K562 (cell line): Measurements from ENCODE around the gene C1orf74. TPM values are rescaled to one million over a fixed set of nuclear protein-coding genes. Genes with fewer than 3 reads are reported as not detected.

ENCODE experiments used
- ATAC-seq: fragments of 200-7000 bp; cut with Tn5 transposase; 3 replicates; pipeline ENCODE4 v1.9.1; 2020; ENCODE audit warnings: moderate library complexity
- BruUV-seq: library from RNA; stranded (reverse); fragments of 400-500 nt; replicated peaks from 2 replicates; lab custom pipeline; 2021; lab: Mats Ljungman, UMichigan
- CTCF ChIA-PET: fragments of 300-600 bp; formaldehyde crosslinking; extraction: SDS; loops from one replicate; lab custom pipeline; 2021; ENCODE audit warnings: low intra/inter-chr PET ratio; lab: Yijun Ruan, JAX
- POLR2A ChIA-PET: fragments of 300-600, 350-650 bp; sonication (Branson Sonifier 250); formaldehyde crosslinking; extraction: SDS; loops from one replicate; lab custom pipeline; 2021; ENCODE audit warnings: antibody characterized with exemption, inconsistent platforms; lab: Yijun Ruan, JAX
- DNase-seq, 4 experiments: peaks; one replicate each; pipeline versions ENCODE4 v3.0.0 to v3.0.0-alpha.2; 2011 to 2018; ENCODE audit warnings: low spot score in 3 of 4, mixed read lengths in 3 of 4; ENCODE audit errors: extremely low read depth in 1 of 4
- FAIRE-seq: peaks from 2 replicates; lab custom pipeline; 2011; peaks lifted over from hg19 to GRCh38; lab: Jason Lieb, UNC
- H2AFZ ChIP-seq: 2 replicates; pipeline ENCODE4 v1.6.0; 2011; ENCODE audit warnings: low read depth, low read length, control low read depth, inconsistent platforms
- H3K27ac ChIP-seq: fragments of 200-600 bp; 3 replicates; pipeline ENCODE4 v1.8.0; 2011; ENCODE audit warnings: low read depth, mild to moderate bottlenecking, control low read depth, inconsistent platforms, low read length, moderate library complexity, mixed read lengths; ENCODE audit errors: extremely low read depth
- H3K27me3 ChIP-seq, 2 experiments: fragments of 300-600 bp in 1 of 2; 2 replicates in 1 of 2; 3 replicates in 1 of 2; pipeline versions ENCODE4 v1.6.0 to v1.8.0; 2011; ENCODE audit warnings: inconsistent platforms in 2 of 2, low read length in 2 of 2, mild to moderate bottlenecking in 1 of 2, mixed read lengths in 1 of 2, moderate library complexity in 1 of 2; ENCODE audit not compliant: control insufficient read depth in 2 of 2, insufficient read depth in 2 of 2
- H3K36me3 ChIP-seq: fragments of 300-600 bp; 3 replicates; pipeline ENCODE4 v1.8.0; 2011; ENCODE audit warnings: mild to moderate bottlenecking, low read length, inconsistent platforms; ENCODE audit not compliant: control insufficient read depth, insufficient read depth
- H3K4me1 ChIP-seq, 2 experiments: fragments of 200-600 bp in 1 of 2; replicated peaks in 1 of 2; 2 replicates in 1 of 2; 3 replicates in 1 of 2; pipeline versions ENCODE4 v1.5.1 to v1.8.0; 2011; ENCODE audit warnings: inconsistent platforms in 2 of 2, low read length in 2 of 2, mild to moderate bottlenecking in 1 of 2, mixed read lengths in 1 of 2, moderate library complexity in 1 of 2; ENCODE audit not compliant: control insufficient read depth in 2 of 2, insufficient read depth in 2 of 2
- H3K4me2 ChIP-seq: 2 replicates; pipeline ENCODE4 v1.6.1; 2011; ENCODE audit warnings: low read length, control low read depth, inconsistent platforms, mixed read lengths; ENCODE audit not compliant: insufficient read depth
- H3K4me3 ChIP-seq: fragments of 200-600 bp; sonication (generic), shearing (Covaris generic); 2 replicates; pipeline ENCODE4 v1.5.1; 2016; ENCODE audit warnings: control low read depth, inconsistent platforms
- H3K79me2 ChIP-seq: fragments of 200-600 bp; 3 replicates; pipeline ENCODE4 v1.8.0; 2011; ENCODE audit warnings: low read length, inconsistent platforms; ENCODE audit not compliant: control insufficient read depth, insufficient read depth
- H3K9ac ChIP-seq, 2 experiments: 2 replicates each; pipeline versions ENCODE4 v1.6.0 to v1.6.1; 2011; ENCODE audit warnings: low read depth in 2 of 2, low read length in 2 of 2, control low read depth in 1 of 2, inconsistent platforms in 1 of 2, mild to moderate bottlenecking in 1 of 2, mixed read lengths in 1 of 2; ENCODE audit not compliant: insufficient read depth in 1 of 2
- H3K9me1 ChIP-seq: one replicate; pipeline ENCODE4 v1.6.0; 2011; ENCODE audit warnings: inconsistent platforms, mild to moderate bottlenecking, low read length, moderate library complexity; ENCODE audit not compliant: control insufficient read depth, insufficient read depth
- H3K9me3 ChIP-seq: replicated peaks from 2 replicates; pipeline ENCODE4 v1.5.1; 2011; ENCODE audit warnings: low read depth, low read length, inconsistent platforms; ENCODE audit not compliant: control insufficient read depth, insufficient read depth
- H4K20me1 ChIP-seq: replicated peaks from 2 replicates; pipeline ENCODE4 v1.6.1; 2011; ENCODE audit warnings: low read length, inconsistent platforms, mixed read lengths; ENCODE audit not compliant: control insufficient read depth, insufficient read depth
- SIN3B ChIP-seq: fragments of 450-650 bp; IDR thresholded peaks from 2 replicates; pipeline ENCODE4 v1.6.1; 2017; ENCODE audit warnings: low read depth, mild to moderate bottlenecking, moderate library complexity
- ZNF780A ChIP-seq: fragments of 250-450 bp; sonication (Bioruptor Pico); IDR thresholded peaks from 2 replicates; pipeline ENCODE4 v1.5.0; 2021; ENCODE audit warnings: mild to moderate bottlenecking
- WGBS: fragments of 100-300 bp; shearing (Covaris generic); methylation state at CpG from one replicate; pipeline ENCODE4 v1.1.6; 2016; ENCODE audit warnings: low coverage, mixed read lengths; ENCODE audit not compliant: insufficient coverage; ENCODE audit errors: missing lambda C conversion rate; 5-methylcytosine and 5-hydroxymethylcytosine counted together
- in situ Hi-C: fragments of 300-500 bp; cut with MboI; formaldehyde crosslinking; loops from 4 replicates; pipeline ENCODE4 v1.15.0; 2018; ENCODE audit warnings: inconsistent platforms, mixed read lengths
- intact Hi-C: fragments of 100-400 bp; cut with micrococcal nuclease; formaldehyde crosslinking; loops from 2 replicates; pipeline ENCODE4 v1.14.2; 2022
- polyA plus RNA-seq, 8 experiments: library from polyadenylated mRNA; depleted of rRNA in 4 of 8; stranded (reverse) in 5 of 8; unstranded in 3 of 8; fragments of >200 nt; fragmentation: Nextera tagmentation in 2 of 8; fragmentation: Illumina TruSeq in 1 of 8; extraction: Ambion mirVana in 2 of 8; extraction: Trizol in 1 of 8; gene quantifications; 2 replicates each; pipeline versions ENCODE4 v1.2.1 to v1.2.3, GENCODE V29; 2011 to 2014; ENCODE audit warnings: inconsistent platforms in 1 of 8, missing spikeins in 1 of 8
- total RNA-seq, 7 experiments: library from RNA; depleted of rRNA in 6 of 7; stranded (reverse); fragments of >200 nt in 6 of 7; fragmentation: Illumina TruSeq in 2 of 7; extraction: Trizol in 2 of 7; gene quantifications; 2 replicates each; pipeline versions ENCODE4 v1.2.1 to v1.2.3, GENCODE V29; 2011 to 2021; ENCODE audit warnings: low replicate concordance in 1 of 7
- TF ChIP-seq, protein P1 (sequence below): sonication (generic); formaldehyde crosslinking; IDR thresholded peaks from 2 replicates; pipeline ENCODE4 v1.8.0; 2023; ENCODE audit warnings: mild to moderate bottlenecking, missing genetic modification reagents

C1orf74 gene
- total and polyA plus RNA-seq, 9 of the 15 experiments (the other 6 are each of a cell fraction or from before 2014, with no cell fraction given) = 4.0 to 7.6 (median 5.7) TPM

GRCh38 chr1:209816923-209817322 is 32.6 kb upstream of the C1orf74 start:
- H3K79me2 ChIP-seq = no peaks in the 10 kb centered on the region
- ChIA-PET POLR2A (interaction anchor here (0.6 to 1.0 kb wide), 2 partner anchors 49 to 1222 kb away, joined by 3 read pairs; no protein-coding TSS in a partner anchor), CTCF (no interaction called here)
- H3K4me2 ChIP-seq = no peak overlapping the region
- no peaks in the 10 kb centered on the region for H3K4me1 ChIP-seq
- no peak overlapping the region for H3K4me3 ChIP-seq
- no peak overlapping the region for H3K27ac ChIP-seq
- in situ Hi-C loops (no loop called here), intact Hi-C loops (no loop called here)
- no peaks in the 10 kb centered on the region for H4K20me1 ChIP-seq
- no TSS peak for BruUV-seq
- no peaks in the 10 kb centered on the region for H3K9me1 ChIP-seq
- H3K9me3 ChIP-seq = no peaks in the 10 kb centered on the region
- ATAC-seq = no peak
- no peak for FAIRE-seq
- no peak overlapping the region for H3K9ac ChIP-seq
- peaks cover 0 to 8% of the 10 kb centered on the region in 2 experiments; a peak in 2 of 5 replicates for H3K27me3 ChIP-seq
- no peak for TF ChIP-seq SIN3B
- no peak for DNase-seq
- H3K36me3 ChIP-seq = no peaks in the 10 kb centered on the region
- WGBS = 9% methylated on average over 3 of the region's 3 CpGs
- no peak overlapping the region for H2AFZ ChIP-seq

- Histone ChIP-seq H3K79me2 (no peaks in the 10 kb centered on the region), H3K36me3 (no peaks in the 10 kb centered on the region), H3K9me3 (no peaks in the 10 kb centered on the region), H3K27ac (no peak overlapping the region), H3K4me1 (no peaks in the 10 kb centered on the region; a peak in 1 of 5 replicates), H4K20me1 (no peaks in the 10 kb centered on the region), H3K4me2 (no peak overlapping the region), H3K27me3 (peaks cover 0 to 8% of the 10 kb centered on the region in 2 experiments; a peak in 2 of 5 replicates), H2AFZ (no peak overlapping the region), H3K9me1 (no peaks in the 10 kb centered on the region), H3K9ac (no peak overlapping the region)
- no peak for DNase-seq
- no peak for ATAC-seq
- POLR2A ChIA-PET = interaction anchor here (1.0 to 1.3 kb wide), 2 partner anchors 8 to 10 kb away, joined by 5 to 6 read pairs; partner anchors contain the start of gene IRF6
- no TSS peak for BruUV-seq
- in situ Hi-C loops = no loop called here
- WGBS = 15% methylated on average over 6 of the region's 6 CpGs
- no peak for TF ChIP-seq ZNF780A
- TF ChIP-seq, protein P1, sequence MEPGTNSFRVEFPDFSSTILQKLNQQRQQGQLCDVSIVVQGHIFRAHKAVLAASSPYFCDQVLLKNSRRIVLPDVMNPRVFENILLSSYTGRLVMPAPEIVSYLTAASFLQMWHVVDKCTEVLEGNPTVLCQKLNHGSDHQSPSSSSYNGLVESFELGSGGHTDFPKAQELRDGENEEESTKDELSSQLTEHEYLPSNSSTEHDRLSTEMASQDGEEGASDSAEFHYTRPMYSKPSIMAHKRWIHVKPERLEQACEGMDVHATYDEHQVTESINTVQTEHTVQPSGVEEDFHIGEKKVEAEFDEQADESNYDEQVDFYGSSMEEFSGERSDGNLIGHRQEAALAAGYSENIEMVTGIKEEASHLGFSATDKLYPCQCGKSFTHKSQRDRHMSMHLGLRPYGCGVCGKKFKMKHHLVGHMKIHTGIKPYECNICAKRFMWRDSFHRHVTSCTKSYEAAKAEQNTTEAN (CRISPR knock-in tag) = no peak
- TF ChIP-seq, all 486 proteins: peak for 0
- no peak overlapping the region for H3K4me3 ChIP-seq
- intact Hi-C loops = no loop called here
- no peak for FAIRE-seq
- CTCF ChIA-PET = no interaction called here
These were observed 31.6 kb upstream of the C1orf74 start for GRCh38 chr1:209815931-209816341.
